Endothelial cell of umbilical vein (primary cell): ENCODE data around the gene SPECC1L. TPM values are rescaled to one million over a fixed set of nuclear protein-coding genes. Genes with fewer than 3 reads are reported as not detected.
A peak's percentile ranks its signal among the peaks of the same experiment; 100 is the strongest.

ENCODE experiments used
- BruUV-seq: library from RNA; stranded (reverse); fragments of 400-500 nt; replicated peaks from 2 replicates; lab custom pipeline; 2021; lab: Mats Ljungman, UMichigan
- CTCF ChIA-PET: fragments of 300-600, 350-600 bp; sonication (Branson Sonifier 250); formaldehyde crosslinking; loops from one replicate; lab custom pipeline; 2021; ENCODE audit warnings: antibody characterized with exemption, inconsistent platforms; lab: Charles Lee
- POLR2A ChIA-PET: fragments of 300-600, 350-600 bp; sonication (Branson Sonifier 250); formaldehyde crosslinking; loops from one replicate; lab custom pipeline; 2021; ENCODE audit warnings: antibody characterized with exemption, inconsistent platforms; lab: Charles Lee
- DNase-seq: peaks from one replicate; pipeline ENCODE4 v3.0.0-alpha.2; 2011; ENCODE audit warnings: low read depth, low spot score
- FAIRE-seq: peaks from 2 replicates; lab custom pipeline; 2011; peaks lifted over from hg19 to GRCh38; lab: Jason Lieb, UNC
- H2AFZ ChIP-seq: 2 replicates; pipeline ENCODE4 v1.6.0; 2012; ENCODE audit warnings: low read depth, low read length, control low read depth, inconsistent platforms
- H3K27ac ChIP-seq: 2 replicates; pipeline ENCODE4 v1.5.1; 2011; ENCODE audit warnings: low read depth, mild to moderate bottlenecking, control low read depth, low read length, moderate library complexity; ENCODE audit not compliant: insufficient read depth
- H3K27me3 ChIP-seq, 2 experiments: 2 replicates each; pipeline versions ENCODE4 v1.6.0 to v1.6.1; 2011; ENCODE audit warnings: low read length in 2 of 2, mixed read lengths in 1 of 2; ENCODE audit not compliant: control insufficient read depth in 2 of 2, insufficient read depth in 2 of 2
- H3K36me3 ChIP-seq, 2 experiments: 2 replicates in 1 of 2; 3 replicates in 1 of 2; pipeline ENCODE4 v1.5.1; 2011; ENCODE audit warnings: low read length in 2 of 2, mild to moderate bottlenecking in 1 of 2, moderate library complexity in 1 of 2; ENCODE audit not compliant: control insufficient read depth in 2 of 2, insufficient read depth in 2 of 2; ENCODE audit errors: extremely low read depth in 1 of 2
- H3K4me1 ChIP-seq: 3 replicates; pipeline ENCODE4 v1.5.1; 2011; ENCODE audit warnings: mild to moderate bottlenecking, low read length; ENCODE audit not compliant: control insufficient read depth, insufficient read depth; ENCODE audit errors: extremely low read depth
- H3K4me2 ChIP-seq: 2 replicates; pipeline ENCODE4 v1.6.1; 2011; ENCODE audit warnings: low read length, control low read depth, mixed read lengths; ENCODE audit not compliant: insufficient read depth
- H3K4me3 ChIP-seq, 3 experiments: fragments of 200-600 bp in 1 of 3; sonication (generic), shearing (Covaris generic) in 1 of 3; replicated peaks in 1 of 3; 2 replicates each; pipeline ENCODE4 v1.5.1; 2011 to 2016; ENCODE audit warnings: control low read depth in 3 of 3, low read length in 3 of 3, mild to moderate bottlenecking in 2 of 3, inconsistent platforms in 1 of 3, low read depth in 1 of 3, moderate library complexity in 1 of 3; ENCODE audit not compliant: insufficient read depth in 1 of 3
- H3K79me2 ChIP-seq: 2 replicates; pipeline ENCODE4 v1.6.0; 2012; ENCODE audit warnings: low read length, inconsistent platforms; ENCODE audit not compliant: control insufficient read depth, insufficient read depth
- H3K9ac ChIP-seq: replicated peaks from 2 replicates; pipeline ENCODE3; 2011; ENCODE audit warnings: low read length, control low read depth; ENCODE audit not compliant: insufficient read depth; ENCODE audit errors: extremely low read depth
- H3K9me1 ChIP-seq: replicated peaks from 3 replicates; pipeline ENCODE4 v1.6.0; 2011; ENCODE audit warnings: mild to moderate bottlenecking, low read length; ENCODE audit not compliant: control insufficient read depth, insufficient read depth; ENCODE audit errors: extremely low read depth
- H3K9me3 ChIP-seq: replicated peaks from 2 replicates; pipeline ENCODE4 v1.5.1; 2012; ENCODE audit warnings: low read length, inconsistent platforms; ENCODE audit not compliant: control insufficient read depth, insufficient read depth
- H4K20me1 ChIP-seq: replicated peaks from 2 replicates; pipeline ENCODE3; 2011; ENCODE audit warnings: mild to moderate bottlenecking, low read length; ENCODE audit not compliant: control insufficient read depth, insufficient read depth; ENCODE audit errors: extremely low read depth
- EZH2 ChIP-seq: IDR thresholded peaks from 2 replicates; pipeline ENCODE4 v1.6.1; 2012; ENCODE audit warnings: borderline replicate concordance, low read depth, mild to moderate bottlenecking, moderate library complexity, low read length, inconsistent platforms; ENCODE audit not compliant: severe bottlenecking
- FOS ChIP-seq: IDR thresholded peaks from 2 replicates; pipeline ENCODE4 v1.6.1; 2011; ENCODE audit warnings: mild to moderate bottlenecking, low read length, moderate library complexity, borderline replicate concordance; ENCODE audit not compliant: insufficient read depth
- GATA2 ChIP-seq: IDR thresholded peaks from 2 replicates; pipeline ENCODE4 v1.7.0; 2011; ENCODE audit warnings: low read depth, mild to moderate bottlenecking, moderate library complexity, mixed read lengths, low read length; ENCODE audit not compliant: insufficient read length, insufficient read depth
- JUN ChIP-seq: IDR thresholded peaks from 2 replicates; pipeline ENCODE4 v1.6.1; 2011; ENCODE audit warnings: borderline replicate concordance, low read depth; ENCODE audit not compliant: insufficient read length, insufficient read depth
- MAX ChIP-seq: IDR thresholded peaks from 2 replicates; pipeline ENCODE4 v1.6.1; 2011; ENCODE audit not compliant: insufficient read depth, insufficient read length
- MYC ChIP-seq: IDR thresholded peaks from one replicate; pipeline ENCODE4 v1.6.1; 2011; ENCODE audit warnings: mild to moderate bottlenecking, low read depth, low read length
- POLR2A ChIP-seq: IDR thresholded peaks from 2 replicates; pipeline ENCODE4 v1.6.1; 2012; ENCODE audit warnings: low read depth, mild to moderate bottlenecking, control low read depth, low read length
- POLR2AphosphoS5 ChIP-seq: IDR thresholded peaks from 2 replicates; pipeline ENCODE4 v1.6.1; 2012; ENCODE audit warnings: low read depth, mild to moderate bottlenecking, control low read depth, low read length, moderate library complexity; ENCODE audit not compliant: insufficient read depth
- dilution Hi-C: fragments of 300-500 bp; cut with MboI; formaldehyde crosslinking; loops from one replicate; pipeline ENCODE4 v1.15.0; 2019; ENCODE audit warnings: low sequenced_read_pairs; ENCODE audit not compliant: extremely low pct_ligation_motif_present
- intact Hi-C: fragments of 100-400 bp; cut with micrococcal nuclease; formaldehyde crosslinking; loops from one replicate; pipeline ENCODE4 v1.10.0; 2022
- polyA plus RNA-seq, 4 experiments: library from polyadenylated mRNA; depleted of rRNA in 3 of 4; stranded (reverse) in 3 of 4; unstranded in 1 of 4; fragments of >200 nt; gene quantifications; 2 replicates each; pipeline versions ENCODE4 v1.2.1 to v1.2.3, GENCODE V29; 2011 to 2012; ENCODE audit warnings: missing spikeins in 1 of 4
- total RNA-seq: library from RNA; stranded (reverse); gene quantifications from 2 replicates; pipeline ENCODE4 v1.2.3, GENCODE V29; 2021
- TF ChIP-seq, protein P1 (sequence below), 2 donors: IDR thresholded peaks; 1 replicate in 1 of 2; 2 replicates in 1 of 2; pipeline ENCODE4 v1.5.1; 2011; ENCODE audit warnings: low read length in 2 of 2, mild to moderate bottlenecking in 2 of 2, moderate library complexity in 2 of 2, control low read depth in 1 of 2, inconsistent platforms in 1 of 2, low read depth in 1 of 2; ENCODE audit not compliant: insufficient read depth in 1 of 2; ENCODE audit errors: extremely low read depth in 1 of 2

The SPECC1L gene
- total and polyA plus RNA-seq, 2 donors (not counting 3 experiments of a cell fraction or from before 2014, with no cell fraction given): 22.8 to 79.3 TPM

- no peaks in the 10 kb centered on the region for H4K20me1 ChIP-seq
- H3K27me3 ChIP-seq: no peaks in the 10 kb centered on the region
- H3K4me2 ChIP-seq: no peak overlapping the region
- no peak overlapping the region for H3K27ac ChIP-seq
- FAIRE-seq (peak; percentile 54), DNase-seq (no peak)
- ChIA-PET POLR2A (no interaction called here), CTCF (interaction anchor here (1.5 to 7.7 kb wide), 6 partner anchors 13 to 104 kb away, joined by 3 to 64 read pairs (median 11); no protein-coding TSS in a partner anchor)
- H3K9ac ChIP-seq: no peak overlapping the region
- no peaks in the 10 kb centered on the region for H3K79me2 ChIP-seq
- TF ChIP-seq EZH2: no peak
- TF ChIP-seq POLR2AphosphoS5: peak; percentile 11
- H3K36me3 ChIP-seq: peaks cover 0 to 3% of the 10 kb centered on the region in 2 experiments
- H2AFZ ChIP-seq: no peak overlapping the region
- dilution Hi-C loops (no loop called here), intact Hi-C loops (no loop called here)
- no peaks in the 10 kb centered on the region for H3K9me1 ChIP-seq
- H3K9me3 ChIP-seq: no peaks in the 10 kb centered on the region
- no peak overlapping the region for H3K4me3 ChIP-seq
- BruUV-seq: no TSS peak
- H3K4me1 ChIP-seq: peaks cover 27% of the 10 kb centered on the region
These were observed 150.8 kb downstream of the SPECC1L start for GRCh38 chr22:24421428-24421931.

GRCh38 chr22:24422102-24422665 lies 151.6 kb downstream of the SPECC1L start:
- Histone ChIP-seq H3K4me2 (no peak overlapping the region), H3K9ac (no peak overlapping the region), H3K4me1 (peaks cover 27% of the 10 kb centered on the region), H3K36me3 (peaks cover 0 to 6% of the 10 kb centered on the region in 2 experiments), H3K27me3 (no peaks in the 10 kb centered on the region), H3K79me2 (no peaks in the 10 kb centered on the region), H3K4me3 (no peak overlapping the region), H3K9me1 (no peaks in the 10 kb centered on the region), H3K27ac (no peak overlapping the region), H3K9me3 (no peaks in the 10 kb centered on the region), H4K20me1 (no peaks in the 10 kb centered on the region), H2AFZ (no peak overlapping the region)
- CTCF ChIA-PET: interaction anchor here (0.9 to 7.7 kb wide), 7 partner anchors 14 to 102 kb away, joined by 3 to 64 read pairs (median 8); no protein-coding TSS in a partner anchor
- BruUV-seq: no TSS peak
- intact Hi-C loops: no loop called here
- FAIRE-seq (no peak), DNase-seq (no peak)
- TF ChIP-seq MAX: no peak
- no peak for TF ChIP-seq MYC
- TF ChIP-seq, protein P1, sequence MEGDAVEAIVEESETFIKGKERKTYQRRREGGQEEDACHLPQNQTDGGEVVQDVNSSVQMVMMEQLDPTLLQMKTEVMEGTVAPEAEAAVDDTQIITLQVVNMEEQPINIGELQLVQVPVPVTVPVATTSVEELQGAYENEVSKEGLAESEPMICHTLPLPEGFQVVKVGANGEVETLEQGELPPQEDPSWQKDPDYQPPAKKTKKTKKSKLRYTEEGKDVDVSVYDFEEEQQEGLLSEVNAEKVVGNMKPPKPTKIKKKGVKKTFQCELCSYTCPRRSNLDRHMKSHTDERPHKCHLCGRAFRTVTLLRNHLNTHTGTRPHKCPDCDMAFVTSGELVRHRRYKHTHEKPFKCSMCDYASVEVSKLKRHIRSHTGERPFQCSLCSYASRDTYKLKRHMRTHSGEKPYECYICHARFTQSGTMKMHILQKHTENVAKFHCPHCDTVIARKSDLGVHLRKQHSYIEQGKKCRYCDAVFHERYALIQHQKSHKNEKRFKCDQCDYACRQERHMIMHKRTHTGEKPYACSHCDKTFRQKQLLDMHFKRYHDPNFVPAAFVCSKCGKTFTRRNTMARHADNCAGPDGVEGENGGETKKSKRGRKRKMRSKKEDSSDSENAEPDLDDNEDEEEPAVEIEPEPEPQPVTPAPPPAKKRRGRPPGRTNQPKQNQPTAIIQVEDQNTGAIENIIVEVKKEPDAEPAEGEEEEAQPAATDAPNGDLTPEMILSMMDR (IDR thresholded peaks at IDR 0.05; ENCODE audit: extremely low read depth in 1 of 2, insufficient read depth in 1 of 2, low read depth in 1 of 2, low read length in 2 of 2): no peak
- no peak for TF ChIP-seq EZH2
- no peak for TF ChIP-seq JUN
- TF ChIP-seq POLR2A: no peak
- no peak for TF ChIP-seq FOS
- TF ChIP-seq GATA2: no peak
- no peak for TF ChIP-seq POLR2AphosphoS5
- POLR2A ChIA-PET: no interaction called here
- dilution Hi-C loops: no loop called here
